ENCODE results near the gene MMEL1.
"Not testable (repeated sequence)": the region's sequence is repeated elsewhere in the genome, so short reads cannot be mapped to it uniquely, and the experiment has no call there.

MMEL1 gene, protein sequence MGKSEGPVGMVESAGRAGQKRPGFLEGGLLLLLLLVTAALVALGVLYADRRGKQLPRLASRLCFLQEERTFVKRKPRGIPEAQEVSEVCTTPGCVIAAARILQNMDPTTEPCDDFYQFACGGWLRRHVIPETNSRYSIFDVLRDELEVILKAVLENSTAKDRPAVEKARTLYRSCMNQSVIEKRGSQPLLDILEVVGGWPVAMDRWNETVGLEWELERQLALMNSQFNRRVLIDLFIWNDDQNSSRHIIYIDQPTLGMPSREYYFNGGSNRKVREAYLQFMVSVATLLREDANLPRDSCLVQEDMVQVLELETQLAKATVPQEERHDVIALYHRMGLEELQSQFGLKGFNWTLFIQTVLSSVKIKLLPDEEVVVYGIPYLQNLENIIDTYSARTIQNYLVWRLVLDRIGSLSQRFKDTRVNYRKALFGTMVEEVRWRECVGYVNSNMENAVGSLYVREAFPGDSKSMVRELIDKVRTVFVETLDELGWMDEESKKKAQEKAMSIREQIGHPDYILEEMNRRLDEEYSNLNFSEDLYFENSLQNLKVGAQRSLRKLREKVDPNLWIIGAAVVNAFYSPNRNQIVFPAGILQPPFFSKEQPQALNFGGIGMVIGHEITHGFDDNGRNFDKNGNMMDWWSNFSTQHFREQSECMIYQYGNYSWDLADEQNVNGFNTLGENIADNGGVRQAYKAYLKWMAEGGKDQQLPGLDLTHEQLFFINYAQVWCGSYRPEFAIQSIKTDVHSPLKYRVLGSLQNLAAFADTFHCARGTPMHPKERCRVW

DNA sequence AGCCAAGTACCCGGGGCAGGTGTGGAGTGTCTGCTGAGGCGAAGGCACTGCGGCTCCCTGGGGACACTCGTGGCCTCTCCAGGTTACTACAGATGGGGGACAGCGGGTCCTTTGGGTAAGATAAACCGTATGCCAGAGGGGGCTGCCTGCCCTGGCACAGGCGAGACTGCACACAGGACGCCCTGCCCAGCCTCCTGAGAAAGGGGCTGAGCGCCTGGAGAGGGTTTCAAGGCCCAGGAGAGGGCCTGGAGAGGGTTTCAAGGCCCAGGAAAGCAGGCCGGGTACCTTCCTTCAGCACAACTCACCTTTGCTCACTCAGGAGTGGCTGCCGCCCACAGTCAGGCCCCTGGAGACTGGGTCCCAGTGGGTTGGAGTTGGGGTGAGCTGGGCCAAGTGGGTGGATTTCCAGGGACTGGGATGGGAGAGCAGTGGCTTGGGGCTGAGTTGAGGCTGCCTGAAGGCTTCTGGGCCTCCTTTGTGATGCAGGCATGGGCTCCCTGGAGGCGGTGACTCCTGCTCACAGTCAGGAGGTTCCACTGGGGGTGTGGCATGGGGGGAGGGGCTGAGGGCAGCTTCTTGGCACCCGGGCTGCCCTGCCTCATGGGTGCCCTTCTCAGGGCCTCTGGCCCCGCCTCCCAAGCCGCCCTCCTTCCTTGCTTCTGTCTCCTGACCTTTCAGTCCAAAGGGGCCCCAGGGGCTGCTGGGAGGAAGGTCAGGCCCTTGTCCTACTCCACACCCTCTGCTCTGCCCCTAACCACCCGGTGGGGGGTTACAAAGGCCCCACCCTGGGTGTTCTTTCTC is at the start of gene MMEL1:
Gene MMEL1 (minus strand): TSS at position 456 of the 801 bp plus-strand sequence. CDS start 3,532 bp downstream, outside the sequence.
- DNase-seq = no peak

DNA sequence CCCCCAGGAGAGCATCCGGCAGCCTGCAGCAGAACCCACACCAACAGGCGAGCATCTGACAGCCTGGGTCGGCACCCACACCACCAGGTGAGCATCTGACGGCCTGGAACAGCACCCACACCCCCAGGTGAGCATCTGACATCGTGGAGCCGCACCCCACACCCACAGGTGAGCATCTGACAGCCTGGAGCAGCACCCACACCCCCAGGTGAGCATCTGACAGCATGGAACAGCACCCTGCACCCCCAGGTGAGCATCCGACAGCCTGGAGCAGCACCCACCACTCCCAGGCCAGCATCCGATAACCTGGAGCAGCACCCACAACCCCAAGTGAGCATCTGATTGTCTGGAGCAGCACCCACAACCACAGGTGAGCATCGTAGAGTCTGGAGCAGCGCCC is 43.9 kb upstream of the MMEL1 start:
- DNase-seq = not testable (repeated sequence)

DNA sequence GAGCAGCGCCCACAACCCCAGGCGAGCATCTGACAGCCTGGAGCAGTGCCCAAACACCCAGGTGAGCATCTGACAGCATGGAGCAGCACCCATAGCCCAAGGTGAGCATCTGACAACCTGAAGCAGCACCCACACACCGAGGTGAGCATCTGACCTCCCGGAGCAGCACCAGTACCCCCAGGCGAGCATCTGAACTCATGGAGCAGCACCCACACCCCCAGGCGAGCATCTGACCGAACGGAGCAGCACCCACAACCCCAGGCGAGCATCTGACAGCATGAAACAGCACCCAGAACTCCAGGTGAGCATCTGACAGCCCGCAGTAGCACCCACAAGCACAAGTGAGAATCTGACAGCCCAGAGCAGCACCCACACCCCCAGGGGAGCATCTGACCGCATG is 38.8 kb upstream of the MMEL1 start:
- not testable (repeated sequence) for DNase-seq

- DNase-seq = not testable (repeated sequence)
Measured at GRCh38 chr1:2659806-2660205, 27.0 kb upstream of the MMEL1 start.

DNA sequence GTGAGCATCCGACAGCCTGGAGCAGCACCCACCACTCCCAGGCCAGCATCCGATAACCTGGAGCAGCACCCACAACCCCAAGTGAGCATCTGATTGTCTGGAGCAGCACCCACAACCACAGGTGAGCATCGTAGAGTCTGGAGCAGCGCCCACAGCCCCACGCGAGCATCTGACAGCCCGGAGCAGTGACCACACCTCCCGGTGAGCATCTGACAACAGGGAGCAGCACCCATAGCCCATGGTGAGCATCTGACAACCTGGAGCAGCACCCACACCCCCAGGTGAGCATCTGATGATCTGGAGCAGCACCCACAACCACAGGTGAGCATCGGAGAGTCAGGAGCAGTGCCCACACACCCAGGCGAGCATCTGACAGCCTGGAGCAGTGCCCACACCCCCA is 25.1 kb upstream of the MMEL1 start:
- not testable (repeated sequence) for DNase-seq

- DNase-seq = not testable (repeated sequence)
Measured at GRCh38 chr1:2657124-2657523, 24.3 kb upstream of the MMEL1 start.

DNA sequence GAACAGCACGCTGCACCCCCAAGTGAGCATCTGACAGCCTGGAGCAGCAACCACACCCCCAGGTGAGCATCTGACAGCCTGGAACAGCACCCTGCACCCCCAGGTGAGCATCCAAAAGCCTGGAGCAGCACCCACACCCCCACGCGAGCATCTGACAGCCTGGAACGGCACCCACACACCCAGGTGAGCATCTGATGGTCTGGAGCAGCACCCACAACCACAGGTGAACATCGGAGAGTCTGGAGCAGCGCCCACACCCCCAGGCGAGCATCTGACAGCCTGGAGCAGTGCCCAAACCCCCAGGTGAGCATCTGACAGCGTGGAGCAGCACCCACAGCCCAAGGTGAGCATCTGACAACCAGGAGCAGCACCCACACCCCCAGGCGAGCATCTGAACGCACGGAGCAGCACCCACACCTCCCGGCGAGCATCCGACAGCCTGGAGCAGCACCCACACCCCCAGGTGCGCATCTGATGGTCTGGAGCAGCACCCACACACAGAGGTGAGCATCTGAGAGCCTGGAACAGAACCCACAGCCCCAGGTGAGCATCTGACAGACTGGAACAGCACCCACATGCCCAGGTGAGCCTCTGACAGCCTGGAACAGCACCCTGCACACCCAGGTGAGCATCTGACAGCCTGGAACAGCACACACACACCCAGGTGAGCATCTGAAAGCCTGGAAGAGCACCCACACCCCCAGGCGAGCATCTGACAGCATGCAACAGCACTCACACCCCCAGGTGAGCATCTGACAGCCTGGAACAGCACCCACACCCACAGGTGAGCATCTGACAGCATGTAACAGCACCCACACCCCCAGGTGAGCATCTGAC is 23.0 kb upstream of the MMEL1 start:
- DNase-seq = not testable (repeated sequence)

DNA sequence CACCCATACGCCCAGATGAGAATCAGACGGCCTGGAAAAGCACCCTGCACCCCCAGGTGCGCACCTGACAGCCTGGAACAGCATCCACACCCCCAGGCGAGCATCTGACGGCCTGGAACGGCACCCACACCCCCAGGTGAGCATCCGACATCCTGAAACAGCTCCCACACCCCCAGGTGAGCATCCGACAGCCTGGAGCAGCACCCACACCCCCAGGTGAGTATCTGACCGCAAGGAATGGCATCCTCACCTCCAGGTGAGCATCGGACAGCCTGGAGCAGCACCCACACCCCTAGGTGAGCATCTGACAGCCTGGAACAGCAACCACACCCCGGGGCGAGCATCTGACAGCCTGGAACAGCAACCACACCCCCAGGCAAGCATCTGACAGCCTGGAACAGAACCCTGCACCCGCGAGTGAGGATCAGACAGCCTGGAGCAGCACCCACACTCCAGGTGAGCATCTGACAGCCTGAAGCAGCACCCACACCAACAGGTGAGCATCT is 21.7 kb upstream of the MMEL1 start:
- DNase-seq = not testable (repeated sequence)

- not testable (repeated sequence) for DNase-seq
Measured at GRCh38 chr1:2653741-2654442, 21.1 kb upstream of the MMEL1 start.

GRCh38 chr1:2652926-2653571 is 20.2 kb upstream of the MMEL1 start:
- DNase-seq = not testable (repeated sequence)

GRCh38 chr1:2652152-2652925 is 19.5 kb upstream of the MMEL1 start:
- not testable (repeated sequence) for DNase-seq

- DNase-seq = no peak
Measured at GRCh38 chr1:2650967-2651645, 18.3 kb upstream of the MMEL1 start.

DNA sequence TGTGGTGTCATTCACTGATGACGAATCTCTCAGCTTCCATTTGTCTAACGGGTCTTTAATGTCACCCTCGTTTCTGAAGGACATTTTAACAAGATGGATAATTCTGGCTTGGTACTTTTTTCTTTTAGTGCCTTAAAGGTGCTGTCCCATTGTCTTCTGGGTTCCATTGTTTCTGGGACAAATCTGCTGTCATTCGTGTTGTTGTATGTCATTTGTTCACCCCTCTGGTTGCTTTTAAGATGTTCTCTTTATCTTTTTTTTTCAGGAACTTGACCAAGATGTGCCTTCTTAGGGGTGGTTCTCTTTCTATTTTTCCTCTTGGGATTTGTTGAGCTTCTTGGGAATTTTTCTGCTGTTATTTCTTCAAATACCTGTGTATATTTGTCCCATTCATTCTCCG is 14.0 kb upstream of the MMEL1 start:
- no peak for DNase-seq

- DNase-seq = no peak
Measured at GRCh38 chr1:2645776-2646175, 13.0 kb upstream of the MMEL1 start.

- no peak for DNase-seq
Measured at GRCh38 chr1:2645143-2645542, 12.3 kb upstream of the MMEL1 start.

DNA sequence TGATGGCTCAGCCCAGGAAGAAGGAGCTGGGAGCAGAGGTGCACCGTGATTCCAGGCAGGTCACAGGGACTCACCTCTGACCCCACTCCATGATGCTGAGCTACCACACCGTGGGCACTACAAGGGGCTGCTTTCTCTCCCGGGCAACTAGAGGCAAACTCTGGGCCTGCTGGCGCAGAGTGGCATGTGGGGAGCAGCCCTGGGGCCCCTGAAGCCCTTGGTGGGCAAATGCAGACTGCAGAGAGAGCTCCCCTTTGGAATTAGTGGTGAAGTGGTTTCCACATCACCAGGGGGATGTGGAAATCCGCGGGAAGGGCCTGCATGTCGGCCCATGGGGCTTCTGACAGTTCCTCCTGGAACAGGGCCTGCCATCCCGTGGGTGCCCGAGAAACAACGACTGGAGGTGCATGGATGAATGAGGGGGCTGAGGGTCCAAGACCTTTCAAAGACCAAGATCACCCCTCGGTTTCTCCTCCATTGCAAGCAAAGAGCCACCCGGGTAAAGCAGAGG is 11.8 kb upstream of the MMEL1 start:
- no peak for DNase-seq

DNA sequence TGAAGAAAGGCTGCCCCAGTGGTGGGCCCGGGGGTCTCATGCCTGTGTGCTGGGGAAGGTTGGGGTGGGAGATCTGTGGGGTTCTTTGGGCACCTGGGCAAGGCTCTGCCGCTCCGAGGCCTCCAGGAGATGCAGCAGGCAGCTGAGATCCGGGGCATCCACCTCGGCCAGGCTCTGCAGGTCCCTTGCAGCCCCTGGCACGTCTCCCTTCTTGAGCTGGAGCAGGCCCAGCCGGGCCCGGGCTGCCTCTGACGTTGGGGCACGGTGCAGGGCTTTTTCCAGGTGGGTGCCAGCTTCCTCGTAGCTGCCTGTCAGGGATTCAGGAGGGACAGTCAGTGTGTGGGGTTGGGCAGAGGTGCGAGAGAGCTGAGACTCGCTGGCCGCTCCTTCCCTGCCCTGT is 11.4 kb upstream of the MMEL1 start:
- no peak for DNase-seq

DNA sequence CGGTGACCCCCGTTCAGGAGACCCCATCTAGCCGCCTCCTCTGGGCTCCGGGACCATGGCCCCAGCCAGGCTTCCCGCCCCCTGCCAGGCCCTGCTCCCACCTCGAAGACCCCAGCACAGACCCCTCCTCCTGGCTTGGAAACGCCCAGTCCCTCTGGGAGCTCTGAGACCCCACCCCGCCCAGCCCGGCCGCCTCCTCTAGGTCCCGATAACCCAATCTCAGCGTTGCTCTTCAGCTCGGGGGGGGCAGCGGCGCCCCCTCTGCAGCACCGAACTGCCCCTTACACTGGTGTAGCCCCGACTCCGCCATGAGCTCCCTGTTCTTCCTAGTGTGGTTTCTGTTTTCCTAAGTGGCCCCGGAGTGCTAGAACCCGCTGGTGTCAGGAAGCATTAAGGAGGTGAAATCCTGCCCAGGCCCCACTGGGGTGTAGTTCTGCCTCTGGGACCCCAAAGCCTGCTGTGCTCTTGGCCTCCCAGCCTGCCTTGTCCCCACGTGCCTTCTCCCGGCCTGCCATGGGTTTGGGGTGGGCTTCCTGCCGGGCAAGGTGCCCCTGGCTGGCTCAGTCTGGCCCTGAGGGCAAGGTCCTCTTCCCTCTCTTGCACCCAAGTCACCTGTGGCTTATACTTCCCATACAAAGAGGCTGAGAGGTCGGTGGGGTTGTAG is 10.7 kb upstream of the MMEL1 start:
- no peak for DNase-seq

Measured in NCI-H748 treated with DMSO at 0.1 percent for 48 hours (cell line).